ENCODE data around the gene VCL.

VCL gene

GRCh38 chr10:74160013-74160412 is 162.1 kb downstream of the VCL start:
- no peak for DNase-seq

- no peak for DNase-seq
Measured at GRCh38 chr10:74163319-74164068, 165.6 kb downstream of the VCL start.

- no peak for DNase-seq
Measured at GRCh38 chr10:74164716-74165529, 167.0 kb downstream of the VCL start.

- DNase-seq, result no peak
Measured at GRCh38 chr10:74165530-74165901, 167.6 kb downstream of the VCL start.

GRCh38 chr10:74167443-74167842 is 169.5 kb downstream of the VCL start:
- no peak for DNase-seq
